GM23338 (cell line): ENCODE results near the gene KIAA0513. TPM values are rescaled to one million over a fixed set of nuclear protein-coding genes. Genes with fewer than 3 reads are reported as not detected.

Experiments used
- ATAC-seq: fragments of 200-7000 bp; cut with Tn5 transposase; 3 replicates; pipeline ENCODE4 v1.9.1; 2020
- DNase-seq: peaks from one replicate; pipeline ENCODE4 v3.0.0-alpha.2; 2015; ENCODE audit warnings: low spot score
- H2AFZ ChIP-seq: fragments of 200-600 bp; sonication (generic); 2 replicates; pipeline ENCODE4 v1.8.0; 2016; ENCODE audit warnings: antibody characterized with exemption, mild to moderate bottlenecking, moderate library complexity
- H3F3A ChIP-seq: fragments of 200-600 bp; sonication (generic); replicated peaks from 2 replicates; pipeline ENCODE4 v1.8.0; 2017; ENCODE audit warnings: antibody characterized with exemption, mixed run types, low read depth
- H3K27ac ChIP-seq: fragments of 200-600 bp; sonication (generic); 2 replicates; pipeline ENCODE4 v1.6.1; 2016; ENCODE audit warnings: low read depth
- H3K27me3 ChIP-seq: fragments of 200-600 bp; sonication (generic); 2 replicates; pipeline ENCODE4 v1.8.0; 2016; ENCODE audit warnings: mild to moderate bottlenecking, mixed run types, moderate library complexity; ENCODE audit not compliant: insufficient read depth
- H3K36me3 ChIP-seq: fragments of 200-600 bp; sonication (generic); 2 replicates; pipeline ENCODE4 v1.8.0; 2016; ENCODE audit warnings: mild to moderate bottlenecking; ENCODE audit not compliant: insufficient read depth
- H3K4me1 ChIP-seq: fragments of 200-600 bp; sonication (generic); 2 replicates; pipeline ENCODE4 v1.8.0; 2016; ENCODE audit warnings: mild to moderate bottlenecking, moderate library complexity; ENCODE audit not compliant: insufficient read depth
- H3K4me2 ChIP-seq: fragments of 200-600 bp; sonication (generic); 2 replicates; pipeline ENCODE4 v1.7.1; 2017; ENCODE audit warnings: mixed run types
- H3K4me3 ChIP-seq: fragments of 200-600 bp; sonication (generic); 2 replicates; pipeline ENCODE4 v1.6.1; 2016; ENCODE audit warnings: mixed run types
- H3K79me2 ChIP-seq: fragments of 200-600 bp; sonication (generic); replicated peaks from 2 replicates; pipeline ENCODE4 v1.8.0; 2017; ENCODE audit warnings: mild to moderate bottlenecking; ENCODE audit not compliant: insufficient read depth
- H3K9me2 ChIP-seq: fragments of 200-600 bp; sonication (generic); 2 replicates; pipeline ENCODE4 v1.8.0; 2017; ENCODE audit not compliant: insufficient read depth
- H4K20me1 ChIP-seq: fragments of 200-600 bp; sonication (generic); replicated peaks from 2 replicates; pipeline ENCODE4 v1.8.0; 2017; ENCODE audit warnings: mild to moderate bottlenecking; ENCODE audit not compliant: insufficient read depth
- H3K27ac Mint-ChIP-seq: 2 replicates; pipeline ENCODE4 v1.8.0; 2020; ENCODE audit warnings: inconsistent platforms, mild to moderate bottlenecking, moderate library complexity, mixed read lengths
- H3K27me3 Mint-ChIP-seq: 3 replicates; pipeline ENCODE4 v1.8.0; 2022; ENCODE audit warnings: low read depth, mild to moderate bottlenecking, moderate library complexity, mixed read lengths, inconsistent platforms; ENCODE audit not compliant: insufficient read depth, poor library complexity
- H3K36me3 Mint-ChIP-seq: 3 replicates; pipeline ENCODE4 v1.8.0; 2021; ENCODE audit warnings: low read depth, mild to moderate bottlenecking, inconsistent platforms, moderate library complexity, mixed read lengths
- H3K4me1 Mint-ChIP-seq: 3 replicates; pipeline ENCODE4 v1.8.0; 2020; ENCODE audit warnings: mild to moderate bottlenecking, inconsistent platforms, mixed read lengths
- H3K4me3 Mint-ChIP-seq: 3 replicates; pipeline ENCODE4 v1.8.0; 2021; ENCODE audit warnings: moderate library complexity, mild to moderate bottlenecking, inconsistent platforms, mixed read lengths
- H3K9me3 Mint-ChIP-seq: 3 replicates; pipeline ENCODE4 v1.8.0; 2020; ENCODE audit warnings: moderate library complexity, mild to moderate bottlenecking, inconsistent platforms, mixed read lengths
- CREB1 ChIP-seq: fragments of 250-450 bp; sonication (Bioruptor Pico); IDR thresholded peaks from 2 replicates; pipeline ENCODE4 v1.5.0; 2020; ENCODE audit warnings: low read depth, mild to moderate bottlenecking, moderate library complexity
- ETS1 ChIP-seq: IDR thresholded peaks from 2 replicates; pipeline ENCODE4 v1.6.1; 2016; ENCODE audit warnings: antibody characterized with exemption
- EZH2 ChIP-seq: fragments of 200-600 bp; sonication (generic); IDR thresholded peaks from one replicate; pipeline ENCODE4 v1.8.0; 2017; ENCODE audit warnings: antibody characterized with exemption, mild to moderate bottlenecking, low read depth; ENCODE audit not compliant: unreplicated experiment
- EZH2phosphoT487 ChIP-seq: fragments of 200-600 bp; sonication (generic); IDR thresholded peaks from one replicate; pipeline ENCODE4 v1.8.1; 2018; ENCODE audit warnings: antibody characterized with exemption; ENCODE audit not compliant: unreplicated experiment
- NANOG ChIP-seq: IDR thresholded peaks from 2 replicates; pipeline ENCODE4 v1.6.1; 2016; ENCODE audit warnings: antibody characterized with exemption, borderline replicate concordance
- POLR2AphosphoS5 ChIP-seq: IDR thresholded peaks from 2 replicates; pipeline ENCODE4 v1.6.1; 2016; ENCODE audit warnings: antibody characterized with exemption, low read depth
- REST ChIP-seq: IDR thresholded peaks from one replicate; pipeline ENCODE4 v1.6.1; 2018; ENCODE audit warnings: antibody characterized with exemption; ENCODE audit not compliant: unreplicated experiment
- ZNF331 ChIP-seq: fragments of 250-450 bp; sonication (Bioruptor Pico); IDR thresholded peaks from 2 replicates; pipeline ENCODE4 v1.5.0; 2020; ENCODE audit warnings: low read depth, mild to moderate bottlenecking, moderate library complexity
- polyA plus RNA-seq: library from polyadenylated mRNA; unstranded; fragments of >200 nt; fragmentation: Nextera tagmentation; extraction: Ambion mirVana; gene quantifications from 2 replicates; pipeline ENCODE4 v1.2.1, GENCODE V29; 2016
- total RNA-seq: library from RNA; depleted of rRNA; stranded (reverse); fragments of >200 nt; shearing (Covaris generic); gene quantifications from 2 replicates; pipeline ENCODE4 v1.2.3, GENCODE V29; 2014
- TF ChIP-seq, protein P1 (sequence below), 2 experiments: fragments of 200-600 bp in 1 of 2; sonication (generic) in 1 of 2; conservative IDR thresholded peaks; 2 replicates each; pipeline versions ENCODE4 v1.5.1 to v1.6.1; 2016 to 2017; ENCODE audit warnings: antibody characterized with exemption in 2 of 2, low read depth in 2 of 2, mild to moderate bottlenecking in 2 of 2, moderate library complexity in 1 of 2

KIAA0513 gene
- total and polyA plus RNA-seq, 2 experiments from 2014 or later: 2.1 to 8.7 TPM

DNA sequence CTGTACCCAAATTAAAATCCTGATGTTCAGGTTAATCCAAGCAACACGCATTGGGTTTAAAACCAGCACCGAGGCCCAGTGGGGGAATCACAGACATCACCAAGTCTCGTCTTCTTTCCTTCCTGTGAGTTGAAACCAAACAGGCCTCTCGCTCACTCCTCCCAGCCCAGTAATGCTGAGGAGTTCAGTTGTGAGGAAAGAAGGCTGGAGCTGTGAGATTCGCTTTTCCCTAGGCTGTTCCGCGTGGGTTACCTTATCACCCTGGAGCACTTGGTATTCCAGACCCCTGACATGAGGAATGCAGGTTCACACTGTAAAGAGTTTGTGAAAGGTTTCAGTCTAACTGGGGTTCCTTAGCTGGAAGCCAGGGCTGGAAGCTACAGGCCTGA is 63.9 kb downstream of the KIAA0513 start (continued):
- TF ChIP-seq NANOG: no peak
- TF ChIP-seq REST: no peak
- no peak for TF ChIP-seq ETS1
- no peak for TF ChIP-seq CREB1 (CRISPR knock-in tag)
- no peak for TF ChIP-seq POLR2AphosphoS5

GRCh38 chr16:85092309-85092708 is 64.7 kb downstream of the KIAA0513 start:
- no peak for DNase-seq
- TF ChIP-seq EZH2: no peak
- no peak for TF ChIP-seq NANOG
- no peak for TF ChIP-seq POLR2AphosphoS5
- TF ChIP-seq ZNF331 (CRISPR knock-in tag): no peak
- TF ChIP-seq EZH2phosphoT487: no peak
- no peak for TF ChIP-seq REST
- TF ChIP-seq, protein P1, sequence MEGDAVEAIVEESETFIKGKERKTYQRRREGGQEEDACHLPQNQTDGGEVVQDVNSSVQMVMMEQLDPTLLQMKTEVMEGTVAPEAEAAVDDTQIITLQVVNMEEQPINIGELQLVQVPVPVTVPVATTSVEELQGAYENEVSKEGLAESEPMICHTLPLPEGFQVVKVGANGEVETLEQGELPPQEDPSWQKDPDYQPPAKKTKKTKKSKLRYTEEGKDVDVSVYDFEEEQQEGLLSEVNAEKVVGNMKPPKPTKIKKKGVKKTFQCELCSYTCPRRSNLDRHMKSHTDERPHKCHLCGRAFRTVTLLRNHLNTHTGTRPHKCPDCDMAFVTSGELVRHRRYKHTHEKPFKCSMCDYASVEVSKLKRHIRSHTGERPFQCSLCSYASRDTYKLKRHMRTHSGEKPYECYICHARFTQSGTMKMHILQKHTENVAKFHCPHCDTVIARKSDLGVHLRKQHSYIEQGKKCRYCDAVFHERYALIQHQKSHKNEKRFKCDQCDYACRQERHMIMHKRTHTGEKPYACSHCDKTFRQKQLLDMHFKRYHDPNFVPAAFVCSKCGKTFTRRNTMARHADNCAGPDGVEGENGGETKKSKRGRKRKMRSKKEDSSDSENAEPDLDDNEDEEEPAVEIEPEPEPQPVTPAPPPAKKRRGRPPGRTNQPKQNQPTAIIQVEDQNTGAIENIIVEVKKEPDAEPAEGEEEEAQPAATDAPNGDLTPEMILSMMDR (conservative IDR thresholded peaks at IDR 0.05; ENCODE audit: low read depth in 2 of 2): no peak

More at GRCh38 chr16:85092309-85092708, 64.7 kb downstream of the KIAA0513 start:
- Histone ChIP-seq H3F3A (no peaks in the 10 kb centered on the region), H3K79me2 (no peaks in the 10 kb centered on the region), H3K27me3 (no peaks in the 10 kb centered on the region), H3K4me2 (no peak overlapping the region), H3K36me3 (no peaks in the 10 kb centered on the region), H3K4me1 (0 out of 2 replicates have a peak, but pooled peaks cover 3% of the 10 kb centered on the region), H2AFZ (no peak overlapping the region), H3K9me2 (no peaks in the 10 kb centered on the region), H4K20me1 (no peaks in the 10 kb centered on the region; the same call in 1 of the 2 replicates), H3K4me3 (no peak overlapping the region), H3K27ac (no peak overlapping the region)
- no peak for ATAC-seq
- Mint-ChIP-seq H3K4me1 (peaks cover 9% of the 10 kb centered on the region; the same call in 2 of the 3 replicates), H3K27ac (no peak overlapping the region), H3K27me3 (peaks cover 9% of the 10 kb centered on the region), H3K9me3 (no peaks in the 10 kb centered on the region), H3K36me3 (no peaks in the 10 kb centered on the region), H3K4me3 (no peak overlapping the region)
